Tibial artery (tissue), 4 donors: ENCODE results near the gene NPC1L1.

Source experiments
- DNase-seq, 2 donors: peaks; one replicate each; pipeline ENCODE4 v3.0.0-alpha.2; 2019
- H3K27ac ChIP-seq, 2 donors: fragments of 200-600 bp; sonication (generic) in 1 of 2; 1 replicate in 1 of 2; 2 replicates in 1 of 2; pipeline ENCODE4 v1.5.1; 2018 to 2019; ENCODE audit warnings: mild to moderate bottlenecking in 1 of 2
- H3K27me3 ChIP-seq, 2 donors: fragments of 200-600 bp; sonication (generic) in 1 of 2; one replicate each; pipeline versions ENCODE4 v1.5.1 to v1.6.0; 2016 to 2019
- H3K36me3 ChIP-seq, 3 donors: fragments of 200-600 bp; sonication (generic) in 2 of 3; one replicate each; pipeline ENCODE4 v1.5.1; 2016 to 2019; ENCODE audit warnings: mild to moderate bottlenecking in 2 of 3
- H3K4me1 ChIP-seq, 4 donors: fragments of 200-600 bp; sonication (generic) in 2 of 4; 1 replicate in 3 of 4; 2 replicates in 1 of 4; pipeline ENCODE4 v1.5.1; 2016 to 2019
- H3K4me3 ChIP-seq, 2 donors: fragments of 200-600 bp; sonication (generic) in 1 of 2; 1 replicate in 1 of 2; 2 replicates in 1 of 2; pipeline ENCODE4 v1.5.1; 2018 to 2019; ENCODE audit warnings: mild to moderate bottlenecking in 2 of 2
- H3K9me3 ChIP-seq, 3 donors: fragments of 200-600 bp; sonication (generic) in 1 of 3; one replicate each; pipeline ENCODE4 v1.5.1; 2016 to 2019
- intact Hi-C: fragments of 100-400 bp; cut with DNase I; formaldehyde crosslinking; loops from one replicate; pipeline ENCODE4 v1.15.0; 2023; ENCODE audit warnings: low total_unique reads
- TF ChIP-seq, protein P1 (sequence below), 2 experiments: fragments of 200-600 bp in 1 of 2; fragments of 450-650 bp in 1 of 2; IDR thresholded peaks; one replicate each; pipeline ENCODE4 v1.5.1; 2017 to 2019; ENCODE audit warnings: antibody characterized with exemption in 2 of 2, mild to moderate bottlenecking in 1 of 2, moderate library complexity in 1 of 2

Gene NPC1L1

DNA sequence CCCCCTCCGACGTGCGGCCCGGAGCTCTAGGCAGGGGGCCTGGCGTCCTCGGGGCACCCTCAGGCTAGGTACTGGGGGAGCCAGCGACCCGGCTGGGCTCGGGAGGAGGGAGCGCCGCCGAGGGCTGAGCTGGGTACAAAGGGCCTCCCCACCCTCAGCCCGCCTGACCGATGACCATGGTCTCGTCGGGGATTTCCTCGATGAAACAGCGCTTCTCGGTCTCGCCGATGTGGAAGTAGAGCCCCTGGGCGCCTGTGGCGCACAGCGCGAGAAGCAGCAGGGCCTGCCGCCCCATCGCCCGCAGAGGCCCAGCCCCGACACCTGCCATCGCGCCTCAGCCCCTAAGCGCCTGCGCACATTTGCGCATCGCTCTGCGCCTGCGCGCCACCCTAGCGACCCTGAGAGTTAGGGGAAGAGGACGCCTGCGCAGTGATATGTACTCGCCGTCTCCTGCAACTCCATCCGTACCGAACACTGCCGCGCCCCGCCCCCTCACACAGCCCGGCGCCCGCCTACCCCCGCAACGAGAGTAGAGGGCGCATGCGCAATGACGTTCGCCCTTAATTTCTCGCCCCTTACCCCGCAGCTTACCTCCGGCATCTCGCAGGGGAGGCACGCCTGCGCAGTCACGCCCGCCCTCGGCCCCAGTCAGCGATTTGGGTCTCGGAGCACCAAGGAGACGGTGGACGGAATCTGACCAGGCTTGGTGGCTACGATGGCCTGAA lies 40.9 kb upstream of the NPC1L1 start, which contains the start of gene TMED4:
TMED4 (minus strand) TSS at position 353 of the 725 bp plus-strand sequence; CDS start at position 328, 25 bp downstream.
- TF ChIP-seq, protein P1, sequence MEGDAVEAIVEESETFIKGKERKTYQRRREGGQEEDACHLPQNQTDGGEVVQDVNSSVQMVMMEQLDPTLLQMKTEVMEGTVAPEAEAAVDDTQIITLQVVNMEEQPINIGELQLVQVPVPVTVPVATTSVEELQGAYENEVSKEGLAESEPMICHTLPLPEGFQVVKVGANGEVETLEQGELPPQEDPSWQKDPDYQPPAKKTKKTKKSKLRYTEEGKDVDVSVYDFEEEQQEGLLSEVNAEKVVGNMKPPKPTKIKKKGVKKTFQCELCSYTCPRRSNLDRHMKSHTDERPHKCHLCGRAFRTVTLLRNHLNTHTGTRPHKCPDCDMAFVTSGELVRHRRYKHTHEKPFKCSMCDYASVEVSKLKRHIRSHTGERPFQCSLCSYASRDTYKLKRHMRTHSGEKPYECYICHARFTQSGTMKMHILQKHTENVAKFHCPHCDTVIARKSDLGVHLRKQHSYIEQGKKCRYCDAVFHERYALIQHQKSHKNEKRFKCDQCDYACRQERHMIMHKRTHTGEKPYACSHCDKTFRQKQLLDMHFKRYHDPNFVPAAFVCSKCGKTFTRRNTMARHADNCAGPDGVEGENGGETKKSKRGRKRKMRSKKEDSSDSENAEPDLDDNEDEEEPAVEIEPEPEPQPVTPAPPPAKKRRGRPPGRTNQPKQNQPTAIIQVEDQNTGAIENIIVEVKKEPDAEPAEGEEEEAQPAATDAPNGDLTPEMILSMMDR (IDR thresholded peaks at IDR 0.05), result no peak
- intact Hi-C loops, result loop anchor here (5.0 kb wide), 1 partner anchor 165 kb away; the partner anchor contains the start of gene ZMIZ2

DNA sequence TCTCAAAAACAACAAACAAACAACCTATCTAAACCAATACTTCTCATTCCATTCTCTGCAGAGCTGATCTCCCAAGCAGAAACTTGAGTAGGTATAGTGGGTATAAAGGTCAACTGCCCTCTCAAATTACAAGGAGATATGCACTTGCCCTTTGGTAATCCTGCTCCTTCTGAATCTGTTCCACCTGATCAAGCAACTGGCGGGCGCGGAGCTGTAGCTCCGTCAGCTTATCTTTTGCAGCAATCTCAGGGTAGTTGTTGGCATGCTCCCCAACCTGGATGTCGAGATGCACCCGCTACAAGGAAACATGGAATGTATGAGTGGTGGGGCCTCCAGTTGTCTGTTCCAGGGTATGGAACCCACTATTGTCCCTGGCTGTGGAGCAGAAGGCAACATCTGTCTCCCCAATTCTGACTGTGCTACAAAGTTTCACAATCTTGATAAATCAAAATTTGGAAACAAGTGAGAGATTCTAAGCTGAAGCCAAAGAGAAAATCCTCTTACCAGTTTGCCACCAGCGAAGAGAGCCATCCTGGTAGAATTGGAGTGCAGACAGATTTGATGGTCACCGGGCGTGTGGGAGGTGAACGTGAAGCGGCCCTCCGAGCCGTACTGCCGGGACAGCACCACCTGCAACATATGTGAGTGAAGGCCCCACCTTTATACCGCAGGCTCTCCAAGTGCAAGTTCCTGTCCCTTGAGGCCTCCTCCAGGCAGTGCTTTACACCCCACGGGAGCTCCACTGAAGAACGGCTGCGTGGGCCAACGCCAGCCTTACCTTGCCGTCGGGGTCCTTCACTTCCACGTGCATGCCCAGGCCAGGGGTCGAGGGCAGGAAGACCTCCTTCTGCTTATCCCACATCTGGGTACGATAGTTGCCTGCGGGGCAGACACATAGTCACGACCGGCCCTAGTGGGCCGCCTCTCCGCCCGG lies 40.1 kb upstream of the NPC1L1 start:
- H3K36me3 ChIP-seq, result peaks cover 12 to 38% (median 20%) of the 10 kb centered on the region in 3 donors
- intact Hi-C loops, result loop anchor here (5.0 kb wide), 1 partner anchor 166 kb away; the partner anchor contains the start of gene ZMIZ2
- peak in 1 of 2 donors; percentile 68 for DNase-seq
- peak overlapping the region; percentile 90 to 96 for H3K27ac ChIP-seq
- H3K4me1 ChIP-seq, result peaks cover 0 to 25% (median 17%) of the 10 kb centered on the region in 4 donors
- TF ChIP-seq, protein P1 (IDR thresholded peaks at IDR 0.05), result no peak
- no peaks in the 10 kb centered on the region for H3K27me3 ChIP-seq
- no peaks in the 10 kb centered on the region for H3K9me3 ChIP-seq
- H3K4me3 ChIP-seq, result peak overlapping the region; percentile 70 to 83

More for the DNA sequence above, 40.9 kb upstream of the NPC1L1 start, which contains the start of gene TMED4:
- DNase-seq, result peak; percentile 100
- peaks cover 12 to 32% (median 20%) of the 10 kb centered on the region in 3 donors for H3K36me3 ChIP-seq
- no peaks in the 10 kb centered on the region for H3K27me3 ChIP-seq
- H3K4me1 ChIP-seq, result peaks cover 0 to 25% (median 17%) of the 10 kb centered on the region in 4 donors
- peak within 1 kb of the TSS; percentile 70 to 83 for H3K4me3 ChIP-seq
- H3K9me3 ChIP-seq, result no peaks in the 10 kb centered on the region
- H3K27ac ChIP-seq, result peak within 1 kb of the TSS; percentile 90 to 96

DNA sequence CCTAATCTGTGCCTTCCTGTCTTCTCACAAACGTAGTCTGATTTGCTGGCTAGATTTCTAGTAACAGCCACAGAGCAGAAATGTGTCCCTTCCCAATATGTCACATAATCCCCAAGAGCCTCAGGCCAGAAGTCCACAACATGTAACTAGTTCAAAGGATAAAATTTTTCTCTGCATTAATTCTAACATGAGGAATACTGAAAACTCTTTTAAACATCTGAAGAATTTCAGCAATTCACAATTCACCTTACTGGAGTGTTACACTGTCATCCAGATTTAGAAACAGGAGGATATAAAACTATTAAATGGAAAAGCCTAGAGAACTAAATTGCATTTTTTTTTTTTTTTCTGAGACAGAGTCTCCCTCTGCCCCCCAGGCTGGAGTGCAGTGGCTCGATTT lies 35.1 kb upstream of the NPC1L1 start:
- intact Hi-C loops, result no loop called here

DNA sequence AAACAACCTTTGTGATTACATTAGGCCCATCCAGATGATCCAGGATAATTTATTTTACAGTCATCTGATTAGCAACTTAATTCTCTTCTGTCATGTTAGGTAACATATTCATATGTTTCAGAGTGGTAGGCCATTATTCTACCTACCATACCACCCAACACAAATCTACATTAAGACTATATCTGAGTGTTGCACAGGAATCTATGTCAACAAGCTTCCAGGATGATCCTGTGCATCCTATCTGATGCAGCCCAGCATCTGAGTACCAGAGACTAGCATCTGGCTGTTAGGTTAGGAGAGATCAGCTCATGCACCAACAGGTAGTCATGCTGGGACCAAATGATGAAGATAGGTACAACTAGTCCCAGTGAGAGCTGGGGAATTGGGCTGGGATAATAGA lies 33.9 kb upstream of the NPC1L1 start:
- Histone ChIP-seq H3K36me3 (peaks cover 36 to 65% (median 49%) of the 10 kb centered on the region in 3 donors), H3K27me3 (no peaks in the 10 kb centered on the region), H3K4me3 (no peak overlapping the region), H3K9me3 (no peaks in the 10 kb centered on the region), H3K27ac (no peak overlapping the region), H3K4me1 (peaks cover 0 to 30% (median 25%) of the 10 kb centered on the region in 4 donors)
- no peak for DNase-seq
- intact Hi-C loops, result no loop called here
- TF ChIP-seq, protein P1 (IDR thresholded peaks at IDR 0.05), result no peak

More for the DNA sequence above, 35.1 kb upstream of the NPC1L1 start:
- Histone ChIP-seq H3K4me1 (peaks cover 0 to 41% (median 35%) of the 10 kb centered on the region in 4 donors), H3K36me3 (peaks cover 24 to 62% (median 38%) of the 10 kb centered on the region in 3 donors), H3K4me3 (no peak overlapping the region), H3K27me3 (no peaks in the 10 kb centered on the region), H3K9me3 (no peaks in the 10 kb centered on the region), H3K27ac (no peak overlapping the region)
- DNase-seq, result no peak
- TF ChIP-seq, protein P1 (IDR thresholded peaks at IDR 0.05), result no peak

DNA sequence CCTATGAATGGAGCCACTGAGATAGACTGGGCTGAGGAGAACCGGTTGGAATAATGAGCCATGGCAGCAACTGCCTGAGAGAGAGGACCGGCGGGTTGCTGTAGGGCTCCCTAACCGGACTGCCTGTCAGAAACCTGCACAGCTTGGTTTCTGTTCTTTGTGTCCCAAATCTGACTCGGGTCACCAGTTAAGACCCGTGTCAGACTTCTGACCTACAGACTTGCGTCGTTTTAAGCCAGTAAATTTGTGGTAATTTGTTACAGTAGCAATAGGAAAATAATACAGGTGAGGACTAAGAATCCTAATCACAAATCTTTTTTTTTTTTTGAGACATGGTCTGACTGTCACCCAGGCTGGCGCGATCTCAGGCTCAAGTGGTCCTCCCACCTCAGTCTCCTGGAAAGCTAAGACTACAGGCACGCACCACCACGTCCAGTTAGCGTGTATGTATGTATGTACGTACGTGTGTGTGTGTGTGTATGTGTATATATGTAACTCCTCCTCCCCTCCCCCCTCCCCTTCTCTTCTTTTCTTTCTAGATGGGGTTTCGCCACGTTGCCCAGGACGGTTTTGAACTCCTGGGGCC lies 33.2 kb upstream of the NPC1L1 start:
- intact Hi-C loops, result no loop called here
- Histone ChIP-seq H3K27ac (peak overlapping the region; percentile 94), H3K4me3 (peak overlapping the region; percentile 79 to 99), H3K36me3 (peaks cover 36 to 65% (median 52%) of the 10 kb centered on the region in 3 donors), H3K27me3 (no peaks in the 10 kb centered on the region), H3K4me1 (peaks cover 0 to 26% (median 22%) of the 10 kb centered on the region in 4 donors), H3K9me3 (no peaks in the 10 kb centered on the region)
- TF ChIP-seq, protein P1 (IDR thresholded peaks at IDR 0.05), result no peak
- no peak for DNase-seq
